ENCODE data around the gene KRTAP4-11. TPM values are rescaled to one million over a fixed set of nuclear protein-coding genes. Genes with fewer than 3 reads are reported as not detected.

The KRTAP4-11 gene
- polyA plus RNA-seq, 1 of the 3 experiments (the other 2 are of a cell fraction) = not detected

- Histone ChIP-seq H3K4me3 (ENCODE audit: low read depth in 2 of 2, low read length in 1 of 2) (no peak overlapping the region), H3K4me1 (ENCODE audit: control insufficient read depth in 1 of 2, insufficient read depth in 2 of 2, low read depth in 1 of 2, low read length in 1 of 2) (no peaks in the 10 kb centered on the region), H3K27ac (ENCODE audit: low read depth in 2 of 2, low read length in 1 of 2) (no peak overlapping the region), H3F3A (replicated peaks; ENCODE audit: insufficient read depth) (no peaks in the 10 kb centered on the region), H3K9me2 (no peaks in the 10 kb centered on the region; the same call in 1 of the 2 replicates), H3K9me3 (no peaks in the 10 kb centered on the region), H2AFZ (ENCODE audit: low read depth) (no peak overlapping the region), H3K79me2 (ENCODE audit: insufficient read depth) (no peaks in the 10 kb centered on the region), H3K36me3 (replicated peaks in 1 of 2; ENCODE audit: control insufficient read depth in 1 of 2, insufficient read depth in 2 of 2, low read length in 1 of 2) (no peaks in the 10 kb centered on the region), H3K4me2 (no peak overlapping the region), H4K20me1 (ENCODE audit: insufficient read depth) (no peaks in the 10 kb centered on the region), H3K27me3 (ENCODE audit: insufficient read depth) (no peaks in the 10 kb centered on the region), H3K9ac (no peak overlapping the region)
- WGBS (ENCODE audit: low lambda C conversion rate) = 29% methylated on average over 2 of the region's 2 CpGs
- ChIA-PET CTCF (interaction anchor here (2.1 kb wide), 1 partner anchor 475 kb away, joined by 6 read pairs; no protein-coding TSS in a partner anchor), POLR2A (no interaction called here)
- TF ChIP-seq RAD21 (IDR thresholded peaks at IDR 0.05; ENCODE audit: low read length) (no peak), TAF1 (IDR thresholded peaks at IDR 0.05; ENCODE audit: borderline replicate concordance, low read depth, low read length) (no peak), JUND (IDR thresholded peaks at IDR 0.05) (no peak), FOSL2 (IDR thresholded peaks at IDR 0.05; ENCODE audit: borderline replicate concordance, low read depth) (no peak), SMC3 (IDR thresholded peaks at IDR 0.05; ENCODE audit: low read depth, low read length) (no peak), NRF1 (IDR thresholded peaks at IDR 0.05; ENCODE audit: low read depth, low read length) (no peak), GABPA (IDR thresholded peaks at IDR 0.05; ENCODE audit: low read depth) (no peak), MEF2A (IDR thresholded peaks at IDR 0.05; ENCODE audit: borderline replicate concordance, low read depth) (no peak), ELF1 (IDR thresholded peaks at IDR 0.05) (no peak), MAX (IDR thresholded peaks at IDR 0.05; ENCODE audit: low read depth) (no peak), SIN3A (IDR thresholded peaks at IDR 0.05; ENCODE audit: borderline replicate concordance, low read depth, low read length) (no peak), REST (IDR thresholded peaks at IDR 0.05; ENCODE audit: low read depth, low read length) (no peak), EZH2phosphoT487 (IDR thresholded peaks at IDR 0.05; ENCODE audit: borderline replicate concordance, low read depth) (no peak)
- TF ChIP-seq, protein P1, sequence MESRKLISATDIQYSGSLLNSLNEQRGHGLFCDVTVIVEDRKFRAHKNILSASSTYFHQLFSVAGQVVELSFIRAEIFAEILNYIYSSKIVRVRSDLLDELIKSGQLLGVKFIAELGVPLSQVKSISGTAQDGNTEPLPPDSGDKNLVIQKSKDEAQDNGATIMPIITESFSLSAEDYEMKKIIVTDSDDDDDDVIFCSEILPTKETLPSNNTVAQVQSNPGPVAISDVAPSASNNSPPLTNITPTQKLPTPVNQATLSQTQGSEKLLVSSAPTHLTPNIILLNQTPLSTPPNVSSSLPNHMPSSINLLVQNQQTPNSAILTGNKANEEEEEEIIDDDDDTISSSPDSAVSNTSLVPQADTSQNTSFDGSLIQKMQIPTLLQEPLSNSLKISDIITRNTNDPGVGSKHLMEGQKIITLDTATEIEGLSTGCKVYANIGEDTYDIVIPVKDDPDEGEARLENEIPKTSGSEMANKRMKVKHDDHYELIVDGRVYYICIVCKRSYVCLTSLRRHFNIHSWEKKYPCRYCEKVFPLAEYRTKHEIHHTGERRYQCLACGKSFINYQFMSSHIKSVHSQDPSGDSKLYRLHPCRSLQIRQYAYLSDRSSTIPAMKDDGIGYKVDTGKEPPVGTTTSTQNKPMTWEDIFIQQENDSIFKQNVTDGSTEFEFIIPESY (IDR thresholded peaks at IDR 0.05; ENCODE audit: borderline replicate concordance, low read depth) = no peak
- no peak for DNase-seq
Observed at GRCh38 chr17:41073676-41074075, 44.5 kb downstream of the KRTAP4-11 start.

Data from SK-N-SH (cell line).